SK-N-SH (cell line): ENCODE results near the gene APP. TPM values are rescaled to one million over a fixed set of nuclear protein-coding genes. Genes with fewer than 3 reads are reported as not detected.
A peak's percentile ranks its signal among the peaks of the same experiment; 100 is the strongest.

Experiments
- CTCF ChIA-PET: fragments of 300-600, 350-600 bp; formaldehyde crosslinking; extraction: SDS; loops from one replicate; lab custom pipeline; 2021; lab: Yijun Ruan, JAX
- POLR2A ChIA-PET: fragments of 350-600 bp; sonication (Branson Sonifier 250); formaldehyde crosslinking; extraction: SDS; loops from one replicate; lab custom pipeline; 2020; ENCODE audit warnings: antibody characterized with exemption, inconsistent platforms; lab: Yijun Ruan, JAX
- DNase-seq: peaks from one replicate; pipeline ENCODE4 v3.0.0; 2012
- H2AFZ ChIP-seq: fragments of 200-600 bp; sonication (generic); 2 replicates; pipeline ENCODE4 v1.8.1; 2016; ENCODE audit warnings: antibody characterized with exemption, mild to moderate bottlenecking, low read depth
- H3F3A ChIP-seq: fragments of 200-600 bp; sonication (generic); replicated peaks from 2 replicates; pipeline ENCODE3; 2016; ENCODE audit warnings: antibody characterized with exemption, mild to moderate bottlenecking; ENCODE audit not compliant: insufficient read depth
- H3K27ac ChIP-seq, 2 experiments: fragments of 200-500 bp in 1 of 2; fragments of 200-600 bp in 1 of 2; sonication (Bioruptor generic) in 1 of 2; sonication (generic), shearing (Covaris generic) in 1 of 2; 2 replicates each; pipeline versions ENCODE4 v1.5.1 to v1.6.1; 2014 to 2016; ENCODE audit warnings: low read depth in 2 of 2, inconsistent platforms in 1 of 2, low read length in 1 of 2, mild to moderate bottlenecking in 1 of 2, mixed read lengths in 1 of 2
- H3K27me3 ChIP-seq: fragments of 200-600 bp; sonication (generic), shearing (Covaris generic); 2 replicates; pipeline ENCODE4 v1.6.1; 2016; ENCODE audit warnings: mixed run types; ENCODE audit not compliant: insufficient read depth
- H3K36me3 ChIP-seq, 2 experiments: fragments of 200-500 bp in 1 of 2; fragments of 200-600 bp in 1 of 2; sonication (Bioruptor generic) in 1 of 2; sonication (generic) in 1 of 2; replicated peaks in 1 of 2; 2 replicates each; pipeline versions ENCODE3 to v1.5.1; 2014 to 2016; ENCODE audit warnings: low read length in 1 of 2, mild to moderate bottlenecking in 1 of 2; ENCODE audit not compliant: insufficient read depth in 2 of 2, control insufficient read depth in 1 of 2
- H3K4me1 ChIP-seq, 2 experiments: fragments of 200-500 bp in 1 of 2; fragments of 200-600 bp in 1 of 2; sonication (Bioruptor generic) in 1 of 2; sonication (generic), shearing (Covaris generic) in 1 of 2; 2 replicates each; pipeline versions ENCODE4 v1.5.1 to v1.6.1; 2014 to 2016; ENCODE audit warnings: low read depth in 1 of 2, low read length in 1 of 2, mixed run types in 1 of 2; ENCODE audit not compliant: insufficient read depth in 2 of 2, control insufficient read depth in 1 of 2
- H3K4me2 ChIP-seq: fragments of 200-600 bp; sonication (generic), shearing (Covaris generic); 2 replicates; pipeline ENCODE4 v1.6.1; 2017; ENCODE audit warnings: mixed run types
- H3K4me3 ChIP-seq, 2 experiments: fragments of 200-500 bp in 1 of 2; fragments of 200-600 bp in 1 of 2; sonication (Bioruptor generic) in 1 of 2; sonication (generic), shearing (Covaris generic) in 1 of 2; 2 replicates each; pipeline versions ENCODE4 v1.5.1 to v1.8.1; 2014 to 2016; ENCODE audit warnings: low read depth in 2 of 2, inconsistent platforms in 1 of 2, low read length in 1 of 2, mild to moderate bottlenecking in 1 of 2, mixed read lengths in 1 of 2, moderate library complexity in 1 of 2
- H3K79me2 ChIP-seq: fragments of 200-600 bp; sonication (generic); 2 replicates; pipeline ENCODE4 v1.8.1; 2017; ENCODE audit warnings: mild to moderate bottlenecking; ENCODE audit not compliant: insufficient read depth
- H3K9ac ChIP-seq: fragments of 200-600 bp; sonication (generic); 2 replicates; pipeline ENCODE4 v1.6.1; 2017; ENCODE audit warnings: mixed run types
- H3K9me2 ChIP-seq: fragments of 200-600 bp; sonication (generic); 2 replicates; pipeline ENCODE4 v1.6.1; 2017; ENCODE audit warnings: mixed run types
- H3K9me3 ChIP-seq: fragments of 200-600 bp; sonication (generic); 2 replicates; pipeline ENCODE4 v1.6.1; 2017; ENCODE audit warnings: mixed run types, mild to moderate bottlenecking, moderate library complexity
- H4K20me1 ChIP-seq: fragments of 200-600 bp; sonication (generic); 2 replicates; pipeline ENCODE4 v1.6.1; 2017; ENCODE audit warnings: mild to moderate bottlenecking, mixed run types; ENCODE audit not compliant: insufficient read depth
- EP300 ChIP-seq, 2 experiments: IDR thresholded peaks; 2 replicates each; pipeline versions ENCODE4 v1.4.0 to v1.6.1; 2012; ENCODE audit warnings: borderline replicate concordance in 1 of 2, low read depth in 1 of 2, low read length in 1 of 2
- FOXJ3 ChIP-seq: sonication (generic); formaldehyde crosslinking; IDR thresholded peaks from 2 replicates; pipeline ENCODE4 v1.5.1; 2020; ENCODE audit warnings: mild to moderate bottlenecking, missing genetic modification reagents
- IRF3 ChIP-seq: fragments of 150-350 bp; IDR thresholded peaks from 2 replicates; pipeline ENCODE4 v1.6.1; 2016; ENCODE audit warnings: mild to moderate bottlenecking, low read depth, low read length
- MEF2A ChIP-seq: IDR thresholded peaks from 2 replicates; pipeline ENCODE4 v1.4.0; 2012; ENCODE audit warnings: low read depth, borderline replicate concordance
- MXI1 ChIP-seq: IDR thresholded peaks from 2 replicates; pipeline ENCODE4 v1.6.1; 2012; ENCODE audit warnings: mild to moderate bottlenecking, low read depth, low read length, improper control_type of control experiment
- NFIC ChIP-seq: IDR thresholded peaks from 2 replicates; pipeline ENCODE4 v1.4.0; 2012; ENCODE audit warnings: borderline replicate concordance
- PBX3 ChIP-seq: IDR thresholded peaks from 2 replicates; pipeline ENCODE4; 2012
- RXRA ChIP-seq: IDR thresholded peaks from 2 replicates; pipeline ENCODE4 v1.4.0; 2012; ENCODE audit warnings: low read depth, mild to moderate bottlenecking, borderline replicate concordance
- SMC3 ChIP-seq: IDR thresholded peaks from 2 replicates; pipeline ENCODE4 v1.6.1; 2012; ENCODE audit warnings: low read depth, low read length, improper control_type of control experiment
- TAF1 ChIP-seq: IDR thresholded peaks from 2 replicates; pipeline ENCODE4 v1.6.1; 2012; ENCODE audit warnings: low read depth, mild to moderate bottlenecking, low read length, moderate library complexity, borderline replicate concordance
- TCF12 ChIP-seq: IDR thresholded peaks from 2 replicates; pipeline ENCODE4 v1.4.0; 2012
- TEAD4 ChIP-seq: IDR thresholded peaks from 2 replicates; pipeline ENCODE4 v1.4.0; 2012; ENCODE audit warnings: mild to moderate bottlenecking, borderline replicate concordance; ENCODE audit not compliant: insufficient read depth
- WGBS: methylation state at CpG from one replicate; pipeline ENCODE4 v1.1.6; 2017; ENCODE audit warnings: low lambda C conversion rate; 5-methylcytosine and 5-hydroxymethylcytosine counted together
- polyA plus RNA-seq, 3 experiments: library from polyadenylated mRNA; depleted of rRNA; stranded (reverse); fragments of >200 nt; gene quantifications; 2 replicates each; pipeline ENCODE4 v1.2.3, GENCODE V29; 2012
- TF ChIP-seq, protein P1 (sequence below): IDR thresholded peaks from 2 replicates; pipeline ENCODE4 v1.4.0; 2012; ENCODE audit warnings: low read depth, borderline replicate concordance
- TF ChIP-seq, protein P2 (sequence below): fragments of 200-600 bp; sonication (generic); IDR thresholded peaks from 2 replicates; pipeline ENCODE4 v1.6.1; 2017; ENCODE audit warnings: antibody characterized with exemption, mild to moderate bottlenecking, moderate library complexity

The APP gene
- polyA plus RNA-seq, 1 of the 3 experiments (the other 2 are of a cell fraction): 780 TPM

GRCh38 chr21:25837533-25838265, 332.9 kb downstream of the APP start:
- H3K4me2 ChIP-seq: no peak overlapping the region
- H3K9me3 ChIP-seq: no peaks in the 10 kb centered on the region
- no peaks in the 10 kb centered on the region; the same call in 1 of the 2 replicates for H3K27me3 ChIP-seq
- no peaks in the 10 kb centered on the region for H4K20me1 ChIP-seq
- peaks cover 0 to 3% of the 10 kb centered on the region in 2 experiments; a peak in 2 of 4 replicates for H3K4me1 ChIP-seq
- H3F3A ChIP-seq: peaks cover 5% of the 10 kb centered on the region
- no peak overlapping the region for H3K4me3 ChIP-seq
- CTCF ChIA-PET: no interaction called here
- H2AFZ ChIP-seq: no peak overlapping the region
- WGBS: 11% methylated on average over 4 of the region's 4 CpGs
- H3K36me3 ChIP-seq: no peaks in the 10 kb centered on the region
- H3K9ac ChIP-seq: no peak overlapping the region
- no peak for DNase-seq
- POLR2A ChIA-PET: no interaction called here
- H3K9me2 ChIP-seq: no peaks in the 10 kb centered on the region
- H3K79me2 ChIP-seq: no peaks in the 10 kb centered on the region
- H3K27ac ChIP-seq: peak overlapping the region; percentile 21 to 58; a peak in 2 of 4 replicates
- TF ChIP-seq, protein P1, sequence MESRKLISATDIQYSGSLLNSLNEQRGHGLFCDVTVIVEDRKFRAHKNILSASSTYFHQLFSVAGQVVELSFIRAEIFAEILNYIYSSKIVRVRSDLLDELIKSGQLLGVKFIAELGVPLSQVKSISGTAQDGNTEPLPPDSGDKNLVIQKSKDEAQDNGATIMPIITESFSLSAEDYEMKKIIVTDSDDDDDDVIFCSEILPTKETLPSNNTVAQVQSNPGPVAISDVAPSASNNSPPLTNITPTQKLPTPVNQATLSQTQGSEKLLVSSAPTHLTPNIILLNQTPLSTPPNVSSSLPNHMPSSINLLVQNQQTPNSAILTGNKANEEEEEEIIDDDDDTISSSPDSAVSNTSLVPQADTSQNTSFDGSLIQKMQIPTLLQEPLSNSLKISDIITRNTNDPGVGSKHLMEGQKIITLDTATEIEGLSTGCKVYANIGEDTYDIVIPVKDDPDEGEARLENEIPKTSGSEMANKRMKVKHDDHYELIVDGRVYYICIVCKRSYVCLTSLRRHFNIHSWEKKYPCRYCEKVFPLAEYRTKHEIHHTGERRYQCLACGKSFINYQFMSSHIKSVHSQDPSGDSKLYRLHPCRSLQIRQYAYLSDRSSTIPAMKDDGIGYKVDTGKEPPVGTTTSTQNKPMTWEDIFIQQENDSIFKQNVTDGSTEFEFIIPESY: no peak
- TF ChIP-seq NFIC (peak; percentile 56; the same call in 1 of the 2 replicates), SMC3 (no peak), MEF2A (peak; percentile 3; the same call in 1 of the 2 replicates), TAF1 (no peak), EP300 (IDR thresholded peaks at IDR 0.05; ENCODE audit: borderline replicate concordance in 1 of 2, low read depth in 1 of 2, low read length in 1 of 2) (peak in 1 of 2 experiments; percentile 17; a peak in 1 of 4 replicates), TEAD4 (0 out of 2 replicates have a peak, but pooled peaks have one; percentile 18), PBX3 (peak; percentile 46), TCF12 (peak; percentile 71)

DNA sequence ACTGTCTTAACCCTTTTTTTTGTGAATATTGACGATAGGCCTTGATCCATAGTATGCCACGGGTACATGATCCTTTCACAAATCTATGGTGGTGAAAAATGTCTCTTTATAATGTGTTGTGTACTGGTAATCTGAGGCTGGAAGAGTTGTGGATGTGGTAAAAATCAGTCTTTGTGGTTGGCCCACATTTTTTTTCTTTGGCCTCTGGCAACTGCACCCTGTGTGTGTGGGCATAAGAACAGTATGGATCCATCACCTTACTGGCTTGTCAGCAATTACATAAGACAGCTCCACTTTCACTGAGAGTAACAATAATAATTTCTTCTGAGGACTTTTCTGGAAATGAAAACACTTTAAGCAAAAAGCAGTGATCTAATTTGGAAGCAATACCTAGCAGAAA, 334.2 kb downstream of the APP start:
- no peaks in the 10 kb centered on the region for H3K9me2 ChIP-seq
- no peak overlapping the region for H3K4me3 ChIP-seq
- H3K9me3 ChIP-seq: no peaks in the 10 kb centered on the region
- no peak overlapping the region for H3K9ac ChIP-seq
- H3K4me2 ChIP-seq: no peak overlapping the region
- ChIA-PET POLR2A (no interaction called here), CTCF (interaction anchor here (0.7 kb wide), 1 partner anchor 10 kb away, joined by 3 read pairs; no protein-coding TSS in a partner anchor)
- H3K79me2 ChIP-seq: no peaks in the 10 kb centered on the region
- H2AFZ ChIP-seq: no peak overlapping the region
- no peaks in the 10 kb centered on the region for H3K36me3 ChIP-seq
- no peak for DNase-seq
- TF ChIP-seq IRF3 (no peak), FOXJ3 (CRISPR knock-in tag) (no peak), TEAD4 (no peak), NFIC (peak; percentile 49), MXI1 (no peak), PBX3 (peak; percentile 48; the same call in 1 of the 2 replicates), SMC3 (no peak), TCF12 (peak; percentile 18; the same call in 1 of the 2 replicates), RXRA (no peak), TAF1 (no peak)
- TF ChIP-seq, protein P2, sequence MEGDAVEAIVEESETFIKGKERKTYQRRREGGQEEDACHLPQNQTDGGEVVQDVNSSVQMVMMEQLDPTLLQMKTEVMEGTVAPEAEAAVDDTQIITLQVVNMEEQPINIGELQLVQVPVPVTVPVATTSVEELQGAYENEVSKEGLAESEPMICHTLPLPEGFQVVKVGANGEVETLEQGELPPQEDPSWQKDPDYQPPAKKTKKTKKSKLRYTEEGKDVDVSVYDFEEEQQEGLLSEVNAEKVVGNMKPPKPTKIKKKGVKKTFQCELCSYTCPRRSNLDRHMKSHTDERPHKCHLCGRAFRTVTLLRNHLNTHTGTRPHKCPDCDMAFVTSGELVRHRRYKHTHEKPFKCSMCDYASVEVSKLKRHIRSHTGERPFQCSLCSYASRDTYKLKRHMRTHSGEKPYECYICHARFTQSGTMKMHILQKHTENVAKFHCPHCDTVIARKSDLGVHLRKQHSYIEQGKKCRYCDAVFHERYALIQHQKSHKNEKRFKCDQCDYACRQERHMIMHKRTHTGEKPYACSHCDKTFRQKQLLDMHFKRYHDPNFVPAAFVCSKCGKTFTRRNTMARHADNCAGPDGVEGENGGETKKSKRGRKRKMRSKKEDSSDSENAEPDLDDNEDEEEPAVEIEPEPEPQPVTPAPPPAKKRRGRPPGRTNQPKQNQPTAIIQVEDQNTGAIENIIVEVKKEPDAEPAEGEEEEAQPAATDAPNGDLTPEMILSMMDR: no peak
- H3K27ac ChIP-seq: no peak overlapping the region
- H3K27me3 ChIP-seq: no peaks in the 10 kb centered on the region; the same call in 1 of the 2 replicates
- H4K20me1 ChIP-seq: no peaks in the 10 kb centered on the region
- H3F3A ChIP-seq: peaks cover 5% of the 10 kb centered on the region
- 74% methylated on average over 2 of the region's 2 CpGs for WGBS
- H3K4me1 ChIP-seq: peaks cover 0 to 3% of the 10 kb centered on the region in 2 experiments; a peak in 2 of 4 replicates
